Neural progenitor cell (in vitro differentiated cells): ENCODE results near the gene EML2.

ENCODE experiments used
- EZH2 ChIP-seq: fragments of 200-600 bp; sonication (generic); IDR thresholded peaks from 2 replicates; pipeline ENCODE4 v1.6.1; 2017; ENCODE audit warnings: antibody characterized with exemption, mild to moderate bottlenecking, moderate library complexity
- TF ChIP-seq, protein P1 (sequence below): fragments of 200-600 bp; sonication (generic); IDR thresholded peaks from 2 replicates; pipeline ENCODE4 v1.5.1; 2017; ENCODE audit warnings: antibody characterized with exemption, mild to moderate bottlenecking

DNA sequence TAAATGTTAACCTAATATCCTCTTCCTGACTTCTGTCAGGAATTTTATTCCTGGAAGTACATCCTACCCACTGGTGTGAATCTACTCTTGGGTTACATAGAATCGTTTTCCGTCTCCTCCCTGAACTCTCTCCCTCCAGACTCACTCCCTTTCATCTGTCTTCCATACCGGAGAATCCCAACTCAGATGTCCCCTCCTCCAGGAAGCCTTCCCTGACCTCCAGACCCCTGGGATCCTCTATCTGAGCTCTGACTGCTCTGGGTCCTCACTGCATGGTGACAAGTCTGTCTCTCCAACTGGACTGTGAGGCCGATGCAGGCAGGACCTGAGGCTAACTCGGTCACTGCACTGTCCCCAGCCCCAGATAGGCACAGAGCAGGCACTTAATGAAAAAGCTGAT lies 79.2 kb downstream of the EML2 start:
- TF ChIP-seq, protein P1, sequence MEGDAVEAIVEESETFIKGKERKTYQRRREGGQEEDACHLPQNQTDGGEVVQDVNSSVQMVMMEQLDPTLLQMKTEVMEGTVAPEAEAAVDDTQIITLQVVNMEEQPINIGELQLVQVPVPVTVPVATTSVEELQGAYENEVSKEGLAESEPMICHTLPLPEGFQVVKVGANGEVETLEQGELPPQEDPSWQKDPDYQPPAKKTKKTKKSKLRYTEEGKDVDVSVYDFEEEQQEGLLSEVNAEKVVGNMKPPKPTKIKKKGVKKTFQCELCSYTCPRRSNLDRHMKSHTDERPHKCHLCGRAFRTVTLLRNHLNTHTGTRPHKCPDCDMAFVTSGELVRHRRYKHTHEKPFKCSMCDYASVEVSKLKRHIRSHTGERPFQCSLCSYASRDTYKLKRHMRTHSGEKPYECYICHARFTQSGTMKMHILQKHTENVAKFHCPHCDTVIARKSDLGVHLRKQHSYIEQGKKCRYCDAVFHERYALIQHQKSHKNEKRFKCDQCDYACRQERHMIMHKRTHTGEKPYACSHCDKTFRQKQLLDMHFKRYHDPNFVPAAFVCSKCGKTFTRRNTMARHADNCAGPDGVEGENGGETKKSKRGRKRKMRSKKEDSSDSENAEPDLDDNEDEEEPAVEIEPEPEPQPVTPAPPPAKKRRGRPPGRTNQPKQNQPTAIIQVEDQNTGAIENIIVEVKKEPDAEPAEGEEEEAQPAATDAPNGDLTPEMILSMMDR, result no peak
- no peak for TF ChIP-seq EZH2
